Lower lobe of right lung (tissue), 2 donors: ENCODE data around the gene AFDN. TPM values are rescaled to one million over a fixed set of nuclear protein-coding genes. Genes with fewer than 3 reads are reported as not detected.

ENCODE experiments used
- ATAC-seq, 2 donors: fragments of 200-7000 bp; cut with Tn5 transposase; one replicate each; pipeline ENCODE4 v1.9.1; 2020 to 2022; ENCODE audit warnings: mild to moderate bottlenecking in 2 of 2, moderate library complexity in 2 of 2
- DNase-seq: peaks from one replicate; pipeline ENCODE4 v3.0.0-alpha.2; 2020
- H3K27ac ChIP-seq: fragments of 200-600 bp; one replicate; pipeline ENCODE4 v1.8.0; 2022
- H3K27me3 ChIP-seq: fragments of 200-600 bp; one replicate; pipeline ENCODE4 v1.8.0; 2022; ENCODE audit warnings: low read depth
- H3K36me3 ChIP-seq: fragments of 200-600 bp; one replicate; pipeline ENCODE4 v1.8.0; 2022; ENCODE audit warnings: mild to moderate bottlenecking
- H3K4me1 ChIP-seq: fragments of 200-600 bp; one replicate; pipeline ENCODE4 v1.8.0; 2022
- H3K4me3 ChIP-seq: fragments of 200-600 bp; one replicate; pipeline ENCODE4 v1.8.0; 2022; ENCODE audit warnings: mild to moderate bottlenecking
- H3K9me3 ChIP-seq: fragments of 200-600 bp; one replicate; pipeline ENCODE4 v1.8.0; 2022
- CTCF ChIP-seq: fragments of 200-600 bp; IDR thresholded peaks from one replicate; pipeline ENCODE4 v1.8.0; 2022; ENCODE audit warnings: antibody characterized with exemption, mild to moderate bottlenecking
- intact Hi-C: fragments of 100-400 bp; cut with DNase I; formaldehyde crosslinking; loops from one replicate; pipeline ENCODE4 v1.11.0; 2022
- total RNA-seq: library from RNA; stranded (reverse); fragmentation: NEBNext Ultra II Directional; extraction: Animal tissue kit (Norgen Biotek cat#: 25700); gene quantifications from one replicate; pipeline ENCODE4 v1.2.1, GENCODE V29; 2021
- donor health status: DM: no; HTN: yes; CAD: no; lungs with severe emphysema.

The AFDN gene
- total RNA-seq, 1 donor from 2014 or later = 167 TPM

GRCh38 chr6:167835260-167835659 lies 8.5 kb downstream of the AFDN start:
- no peaks in the 10 kb centered on the region for H3K36me3 ChIP-seq
- H3K4me1 ChIP-seq = peaks cover 59% of the 10 kb centered on the region
- TF ChIP-seq CTCF = no peak
- no peaks in the 10 kb centered on the region for H3K27me3 ChIP-seq
- intact Hi-C loops = no loop called here
- no peak for DNase-seq
- H3K9me3 ChIP-seq = no peaks in the 10 kb centered on the region
- H3K27ac ChIP-seq = no peak overlapping the region
- H3K4me3 ChIP-seq = no peak overlapping the region
- ATAC-seq = no peak

GRCh38 chr6:167836721-167837120 lies 10.0 kb downstream of the AFDN start:
- H3K27ac ChIP-seq = no peak overlapping the region
- no peaks in the 10 kb centered on the region for H3K36me3 ChIP-seq
- intact Hi-C loops = no loop called here
- no peaks in the 10 kb centered on the region for H3K9me3 ChIP-seq
- DNase-seq = no peak
- TF ChIP-seq CTCF = no peak
- H3K4me1 ChIP-seq = peaks cover 58% of the 10 kb centered on the region
- no peak overlapping the region for H3K4me3 ChIP-seq
- H3K27me3 ChIP-seq = no peaks in the 10 kb centered on the region
- no peak for ATAC-seq

GRCh38 chr6:167838207-167838748 lies 11.6 kb downstream of the AFDN start:
- Histone ChIP-seq H3K9me3 (no peaks in the 10 kb centered on the region), H3K4me3 (no peak overlapping the region), H3K4me1 (peaks cover 57% of the 10 kb centered on the region), H3K36me3 (no peaks in the 10 kb centered on the region), H3K27ac (no peak overlapping the region), H3K27me3 (no peaks in the 10 kb centered on the region)
- DNase-seq (no peak), ATAC-seq (no peak)
- intact Hi-C loops = no loop called here
- no peak for TF ChIP-seq CTCF

DNA sequence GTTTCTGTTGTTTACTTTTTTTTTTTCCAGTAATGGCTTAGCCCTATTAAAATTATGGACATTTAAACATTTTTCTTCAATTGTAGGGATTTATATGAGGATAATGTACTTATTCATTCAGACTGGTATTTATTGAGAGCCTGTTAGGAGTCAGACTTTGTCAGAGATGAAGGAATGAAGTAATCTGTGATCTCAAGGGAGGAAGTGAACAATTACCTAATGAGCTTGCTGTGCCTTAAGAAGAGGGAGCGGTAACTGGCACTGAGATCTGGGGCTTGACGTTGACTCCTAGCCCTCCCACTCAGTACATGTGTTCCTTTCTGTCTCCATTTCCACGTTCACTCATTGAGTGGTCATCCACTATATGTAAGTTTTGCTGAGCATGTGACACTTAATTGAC lies 12.6 kb downstream of the AFDN start:
- no peak overlapping the region for H3K27ac ChIP-seq
- peaks cover 54% of the 10 kb centered on the region for H3K4me1 ChIP-seq
- ATAC-seq (peak; percentile 39 to 50), DNase-seq (no peak)
- no peaks in the 10 kb centered on the region for H3K9me3 ChIP-seq
- intact Hi-C loops = no loop called here
- H3K27me3 ChIP-seq = no peaks in the 10 kb centered on the region
- no peaks in the 10 kb centered on the region for H3K36me3 ChIP-seq
- no peak for TF ChIP-seq CTCF
- no peak overlapping the region for H3K4me3 ChIP-seq

DNA sequence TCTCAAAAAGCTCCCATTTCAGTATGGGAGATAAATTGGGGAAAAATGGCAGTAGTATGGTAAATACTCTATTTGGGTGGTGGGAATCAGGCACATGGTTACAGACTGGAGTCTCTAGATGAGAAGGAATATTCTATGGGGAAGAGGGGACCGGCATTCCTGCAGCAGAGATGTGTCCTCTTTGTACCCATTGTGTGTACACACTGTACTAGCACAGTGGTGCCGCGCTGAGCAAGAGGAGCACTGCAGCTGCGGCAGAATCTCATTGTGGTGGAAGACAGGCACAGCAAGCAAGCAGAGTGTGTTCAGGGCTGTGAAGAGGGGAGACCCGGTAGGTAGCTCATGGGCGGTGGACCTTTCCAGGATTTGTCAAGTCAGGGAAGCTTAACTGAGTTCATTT lies 13.0 kb downstream of the AFDN start:
- H3K27ac ChIP-seq = no peak overlapping the region
- no peaks in the 10 kb centered on the region for H3K27me3 ChIP-seq
- no peak for DNase-seq
- H3K4me1 ChIP-seq = peaks cover 54% of the 10 kb centered on the region
- H3K4me3 ChIP-seq = no peak overlapping the region
- no peaks in the 10 kb centered on the region for H3K36me3 ChIP-seq
- ATAC-seq = peak in 1 of 2 donors; percentile 22
- H3K9me3 ChIP-seq = no peaks in the 10 kb centered on the region
- intact Hi-C loops = no loop called here
- TF ChIP-seq CTCF = no peak

DNA sequence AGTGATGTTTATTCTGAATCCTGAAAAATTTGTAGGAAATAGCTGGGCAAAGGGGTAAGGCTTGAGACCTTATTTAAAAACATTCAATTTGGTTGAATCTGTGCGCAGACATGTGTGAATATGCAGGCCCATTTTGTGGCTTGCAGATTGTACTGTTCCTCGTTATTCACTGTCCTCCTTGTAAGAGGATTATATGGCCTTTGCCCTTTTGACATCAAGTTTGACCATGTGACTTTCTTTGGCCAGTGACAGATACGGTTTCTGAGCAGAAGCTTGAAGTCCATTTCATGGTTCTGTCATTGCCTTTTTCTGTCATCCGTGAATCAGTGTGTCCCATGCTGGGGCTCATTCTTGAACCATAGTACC lies 13.4 kb downstream of the AFDN start:
- H3K4me3 ChIP-seq = no peak overlapping the region
- DNase-seq (no peak), ATAC-seq (no peak)

More for the DNA sequence above, 13.4 kb downstream of the AFDN start:
- no peak for TF ChIP-seq CTCF
- no peaks in the 10 kb centered on the region for H3K27me3 ChIP-seq
- peaks cover 54% of the 10 kb centered on the region for H3K4me1 ChIP-seq
- intact Hi-C loops = no loop called here
- H3K36me3 ChIP-seq = no peaks in the 10 kb centered on the region
- no peak overlapping the region for H3K27ac ChIP-seq
- H3K9me3 ChIP-seq = no peaks in the 10 kb centered on the region
